IMR-90 (cell line): ENCODE results near the gene ANXA1. TPM values are rescaled to one million over a fixed set of nuclear protein-coding genes. Genes with fewer than 3 reads are reported as not detected.

Experiments
- ATAC-seq: fragments of 200-7000 bp; cut with Tn5 transposase; 2 replicates; pipeline ENCODE4 v1.9.1; 2020; ENCODE audit warnings: low read depth, mild to moderate bottlenecking, moderate library complexity
- BruUV-seq: library from RNA; stranded (reverse); fragments of 400-500 nt; replicated peaks from 2 replicates; lab custom pipeline; 2021; lab: Mats Ljungman, UMichigan
- CTCF ChIA-PET: fragments of 300-600 bp; formaldehyde crosslinking; extraction: SDS; loops from one replicate; lab custom pipeline; 2021; ENCODE audit warnings: antibody characterized with exemption; lab: Yijun Ruan, JAX
- POLR2A ChIA-PET: fragments of 300-600 bp; sonication (Branson Sonifier 250); formaldehyde crosslinking; loops from one replicate; lab custom pipeline; 2022; ENCODE audit warnings: antibody characterized with exemption; ENCODE audit not compliant: unreplicated experiment; lab: Charles Lee
- DNase-seq: peaks from one replicate; pipeline ENCODE4 v3.0.0; 2013
- H2AFZ ChIP-seq: replicated peaks from 2 replicates; pipeline ENCODE3; 2013; ENCODE audit warnings: low read length, mild to moderate bottlenecking; ENCODE audit not compliant: poor library complexity
- H2AK5ac ChIP-seq: 2 replicates; pipeline ENCODE4 v1.6.1; 2013; ENCODE audit warnings: low read depth, low read length, inconsistent platforms
- H2AK9ac ChIP-seq: replicated peaks from 2 replicates; pipeline ENCODE3; 2013; ENCODE audit warnings: mild to moderate bottlenecking, low read depth, low read length, moderate library complexity; ENCODE audit not compliant: poor library complexity
- H2BK120ac ChIP-seq: 2 replicates; pipeline ENCODE4 v1.6.1; 2013; ENCODE audit warnings: low read depth, low read length, inconsistent platforms
- H2BK15ac ChIP-seq: 3 replicates; pipeline ENCODE4 v1.6.1; 2013; ENCODE audit warnings: low read depth, low read length, inconsistent platforms
- H2BK20ac ChIP-seq: 2 replicates; pipeline ENCODE4 v1.6.1; 2013; ENCODE audit warnings: low read depth, mild to moderate bottlenecking, inconsistent platforms, low read length, moderate library complexity
- H2BK5ac ChIP-seq: 2 replicates; pipeline ENCODE4 v1.6.1; 2013; ENCODE audit warnings: mild to moderate bottlenecking, low read depth, low read length, inconsistent platforms; ENCODE audit not compliant: poor library complexity, severe bottlenecking
- H3K14ac ChIP-seq: replicated peaks from 2 replicates; pipeline ENCODE4 v1.6.1; 2013; ENCODE audit warnings: low read depth, low read length, inconsistent platforms
- H3K18ac ChIP-seq: 2 replicates; pipeline ENCODE4 v1.6.1; 2013; ENCODE audit warnings: low read depth, low read length, control low read depth
- H3K23ac ChIP-seq: 2 replicates; pipeline ENCODE4 v1.6.1; 2013; ENCODE audit warnings: low read depth, low read length, inconsistent platforms
- H3K27ac ChIP-seq: 2 replicates; pipeline ENCODE4 v1.5.1; 2013; ENCODE audit warnings: mild to moderate bottlenecking, control low read depth, low read length; ENCODE audit not compliant: insufficient read depth
- H3K27me3 ChIP-seq: 2 replicates; pipeline ENCODE4 v1.6.1; 2013; ENCODE audit warnings: low read length; ENCODE audit not compliant: control insufficient read depth, insufficient read depth
- H3K36me3 ChIP-seq: 2 replicates; pipeline ENCODE4 v1.6.1; 2013; ENCODE audit warnings: low read length, mixed read lengths; ENCODE audit not compliant: control insufficient read depth, insufficient read depth
- H3K4ac ChIP-seq: 2 replicates; pipeline ENCODE4 v1.6.1; 2013; ENCODE audit warnings: low read depth, low read length, inconsistent platforms
- H3K4me1 ChIP-seq: 2 replicates; pipeline ENCODE4 v1.6.1; 2013; ENCODE audit warnings: low read length, mixed read lengths; ENCODE audit not compliant: control insufficient read depth, insufficient read depth
- H3K4me2 ChIP-seq: 2 replicates; pipeline ENCODE4 v1.6.1; 2013; ENCODE audit warnings: low read depth, mild to moderate bottlenecking, control low read depth, low read length, moderate library complexity
- H3K4me3 ChIP-seq: 2 replicates; pipeline ENCODE4 v1.5.1; 2013; ENCODE audit warnings: low read depth, mild to moderate bottlenecking, control low read depth, low read length, moderate library complexity; ENCODE audit not compliant: insufficient read depth
- H3K56ac ChIP-seq: 2 replicates; pipeline ENCODE4 v1.6.1; 2013; ENCODE audit warnings: low read length, inconsistent platforms; ENCODE audit not compliant: insufficient read depth; ENCODE audit errors: extremely low read depth
- H3K79me1 ChIP-seq, 2 experiments: 2 replicates each; pipeline ENCODE4 v1.6.1; 2013; ENCODE audit warnings: low read length in 2 of 2, inconsistent platforms in 1 of 2, low read depth in 1 of 2
- H3K9ac ChIP-seq: 2 replicates; pipeline ENCODE4 v1.6.1; 2013; ENCODE audit warnings: low read depth, low read length, control low read depth
- H3K9me1 ChIP-seq: 2 replicates; pipeline ENCODE4 v1.6.1; 2013; ENCODE audit warnings: low read length, inconsistent platforms; ENCODE audit not compliant: insufficient read depth
- H3K9me3 ChIP-seq: 2 replicates; pipeline ENCODE4 v1.6.1; 2013; ENCODE audit warnings: low read length; ENCODE audit not compliant: control insufficient read depth, insufficient read depth
- H4K20me1 ChIP-seq: 2 replicates; pipeline ENCODE4 v1.6.1; 2013; ENCODE audit warnings: low read length, inconsistent platforms; ENCODE audit not compliant: insufficient read depth
- H4K5ac ChIP-seq: 2 replicates; pipeline ENCODE4 v1.6.1; 2013; ENCODE audit warnings: mild to moderate bottlenecking, low read depth, low read length, control low read depth
- H4K8ac ChIP-seq, 2 experiments: 2 replicates each; pipeline ENCODE4 v1.6.1; 2013; ENCODE audit warnings: low read depth in 2 of 2, low read length in 2 of 2, control low read depth in 1 of 2, inconsistent platforms in 1 of 2
- H4K91ac ChIP-seq: 2 replicates; pipeline ENCODE4 v1.6.1; 2013; ENCODE audit warnings: low read depth, low read length, inconsistent platforms; ENCODE audit not compliant: insufficient read depth
- CEBPB ChIP-seq: IDR thresholded peaks from 2 replicates; pipeline ENCODE4 v1.6.1; 2012; ENCODE audit warnings: low read depth, low read length, improper control_type of control experiment
- RCOR1 ChIP-seq: IDR thresholded peaks from 2 replicates; pipeline ENCODE4 v1.6.1; 2012; ENCODE audit warnings: mild to moderate bottlenecking, low read length, improper control_type of control experiment; ENCODE audit not compliant: insufficient replicate concordance
- WGBS, 2 experiments: methylation state at CpG; one replicate each; pipeline versions ENCODE4 v1.1.5 to v1.1.7; 2013; ENCODE audit warnings: missing lambda C conversion rate in 2 of 2; ENCODE audit not compliant: insufficient read length in 1 of 2; ENCODE audit errors: extremely low coverage in 2 of 2; 5-methylcytosine and 5-hydroxymethylcytosine counted together
- dilution Hi-C: fragments of 300-500 bp; cut with HindIII; formaldehyde crosslinking; loops from one replicate; pipeline ENCODE4 v1.14.3; 2018; ENCODE audit warnings: low sequenced_read_pairs; ENCODE audit not compliant: unreplicated experiment
- in situ Hi-C: fragments of 300-500 bp; cut with MboI; formaldehyde crosslinking; loops from 3 replicates; pipeline ENCODE4 v1.14.3; 2019; ENCODE audit warnings: low sequenced_read_pairs, inconsistent platforms, mixed read lengths
- intact Hi-C: fragments of 100-400 bp; cut with micrococcal nuclease; formaldehyde crosslinking; loops from 2 replicates; pipeline ENCODE4 v1.10.0; 2022
- polyA plus RNA-seq, 3 experiments: library from polyadenylated mRNA; depleted of rRNA; stranded (reverse); fragments of >200 nt; gene quantifications; 2 replicates each; pipeline ENCODE4 v1.2.3, GENCODE V29; 2012; ENCODE audit warnings: low replicate concordance in 1 of 3
- total RNA-seq: library from RNA; depleted of rRNA; stranded (reverse); fragments of >200 nt; gene quantifications from 2 replicates; pipeline ENCODE4 v1.2.3, GENCODE V29; 2012

The ANXA1 gene
- total and polyA plus RNA-seq, 2 of the 4 experiments (the other 2 are of a cell fraction): 520 to 583 TPM

DNA sequence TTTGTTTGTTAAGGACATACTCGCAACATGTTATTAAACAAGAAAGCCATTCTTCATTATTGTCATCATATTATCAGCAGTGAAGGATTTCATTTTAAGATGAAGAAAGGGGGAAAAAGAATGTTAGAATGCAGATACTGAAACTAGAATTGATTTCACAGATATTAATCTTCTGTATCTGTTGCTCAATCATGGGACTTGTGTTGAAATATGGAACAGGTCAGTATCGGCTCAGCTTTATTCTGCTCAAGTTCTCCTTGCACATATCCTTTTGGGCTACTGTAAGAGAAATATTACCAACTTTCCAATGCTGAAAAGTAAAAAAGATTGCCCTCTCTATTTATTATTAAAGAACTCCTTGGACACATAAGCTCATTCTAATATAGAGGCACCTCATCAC, 13.8 kb upstream of the ANXA1 start:
- ChIA-PET CTCF (interaction anchor here (1.1 kb wide), 1 partner anchor 10 kb away, joined by 3 read pairs; no protein-coding TSS in a partner anchor), POLR2A (no interaction called here)
- no TSS peak for BruUV-seq

More for the DNA sequence above, 13.8 kb upstream of the ANXA1 start:
- Histone ChIP-seq H2AK9ac (no peak overlapping the region), H3K9me1 (peaks cover 3% of the 10 kb centered on the region; the same call in 1 of the 2 replicates), H2BK120ac (no peak overlapping the region), H2BK20ac (no peak overlapping the region; the same call in 1 of the 2 replicates), H2AK5ac (no peak overlapping the region), H2AFZ (no peak overlapping the region), H3K4me3 (no peak overlapping the region), H3K9ac (no peak overlapping the region), H3K79me1 (no peaks in the 10 kb centered on the region), H3K4ac (no peak overlapping the region), H3K9me3 (no peaks in the 10 kb centered on the region), H3K4me1 (peaks cover 3% of the 10 kb centered on the region; the same call in 1 of the 2 replicates), H2BK5ac (no peak overlapping the region), H2BK15ac (no peak overlapping the region), H4K5ac (no peak overlapping the region), H3K23ac (no peak overlapping the region), H4K20me1 (no peaks in the 10 kb centered on the region), H3K36me3 (no peaks in the 10 kb centered on the region), H3K56ac (no peak overlapping the region), H4K8ac (no peak overlapping the region), H4K91ac (no peak overlapping the region), H3K27ac (no peak overlapping the region), H3K14ac (no peak overlapping the region), H3K18ac (no peak overlapping the region), H3K27me3 (no peaks in the 10 kb centered on the region), H3K4me2 (no peak overlapping the region)
- intact Hi-C loops: no loop called here
- TF ChIP-seq RCOR1: no peak
- TF ChIP-seq CEBPB: peak; percentile 71
- dilution Hi-C loops: no loop called here
- WGBS, 2 experiments: no CpG with 5 or more reads among the region's 2 CpGs
- no peak for DNase-seq
- in situ Hi-C loops: no loop called here
- no peak for ATAC-seq
